ENCODE results near the gene PGBD5. TPM values are rescaled to one million over a fixed set of nuclear protein-coding genes. Genes with fewer than 3 reads are reported as not detected.

Gene PGBD5
- total RNA-seq, 1 donor from 2014 or later: 2.0 TPM

GRCh38 chr1:230456478-230456877, 30.3 kb upstream of the PGBD5 start:
- peaks cover 4% of the 10 kb centered on the region for H3K4me1 Mint-ChIP-seq (ENCODE audit: unreplicated experiment)
- H3K9me3 Mint-ChIP-seq (ENCODE audit: unreplicated experiment): no peaks in the 10 kb centered on the region
- no peak overlapping the region for H3K27ac Mint-ChIP-seq (ENCODE audit: unreplicated experiment)
- H3K4me3 Mint-ChIP-seq (ENCODE audit: unreplicated experiment): no peak overlapping the region
- H3K36me3 Mint-ChIP-seq (ENCODE audit: low read depth, unreplicated experiment): no peaks in the 10 kb centered on the region
- no peak for DNase-seq (ENCODE audit: low spot score)
- no peak for TF ChIP-seq CTCF (IDR thresholded peaks at IDR 0.05; ENCODE audit: unreplicated experiment)
- H3K27me3 Mint-ChIP-seq (ENCODE audit: unreplicated experiment): no peaks in the 10 kb centered on the region

GRCh38 chr1:230455291-230455690, 29.2 kb upstream of the PGBD5 start:
- no peak for DNase-seq (ENCODE audit: low spot score)
- no peak for TF ChIP-seq CTCF (IDR thresholded peaks at IDR 0.05; ENCODE audit: unreplicated experiment)
- Mint-ChIP-seq H3K27ac (ENCODE audit: unreplicated experiment) (no peak overlapping the region), H3K36me3 (ENCODE audit: low read depth, unreplicated experiment) (no peaks in the 10 kb centered on the region), H3K4me3 (ENCODE audit: unreplicated experiment) (no peak overlapping the region), H3K27me3 (ENCODE audit: unreplicated experiment) (no peaks in the 10 kb centered on the region), H3K9me3 (ENCODE audit: unreplicated experiment) (no peaks in the 10 kb centered on the region), H3K4me1 (ENCODE audit: unreplicated experiment) (peaks cover 4% of the 10 kb centered on the region)

GRCh38 chr1:230453377-230453776, 27.2 kb upstream of the PGBD5 start:
- TF ChIP-seq CTCF (IDR thresholded peaks at IDR 0.05; ENCODE audit: unreplicated experiment): no peak
- no peaks in the 10 kb centered on the region for H3K36me3 Mint-ChIP-seq (ENCODE audit: low read depth, unreplicated experiment)
- no peaks in the 10 kb centered on the region for H3K9me3 Mint-ChIP-seq (ENCODE audit: unreplicated experiment)
- no peak overlapping the region for H3K27ac Mint-ChIP-seq (ENCODE audit: unreplicated experiment)
- H3K27me3 Mint-ChIP-seq (ENCODE audit: unreplicated experiment): no peaks in the 10 kb centered on the region
- H3K4me1 Mint-ChIP-seq (ENCODE audit: unreplicated experiment): no peaks in the 10 kb centered on the region
- H3K4me3 Mint-ChIP-seq (ENCODE audit: unreplicated experiment): no peak overlapping the region
- DNase-seq (ENCODE audit: low spot score): no peak

GRCh38 chr1:230441183-230442029, 15.3 kb upstream of the PGBD5 start:
- no peak for TF ChIP-seq CTCF (IDR thresholded peaks at IDR 0.05; ENCODE audit: unreplicated experiment)
- peaks cover 4% of the 10 kb centered on the region for H3K36me3 Mint-ChIP-seq (ENCODE audit: low read depth, unreplicated experiment)
- no peaks in the 10 kb centered on the region for H3K4me1 Mint-ChIP-seq (ENCODE audit: unreplicated experiment)
- H3K9me3 Mint-ChIP-seq (ENCODE audit: unreplicated experiment): no peaks in the 10 kb centered on the region
- H3K27me3 Mint-ChIP-seq (ENCODE audit: unreplicated experiment): peaks cover 3% of the 10 kb centered on the region
- DNase-seq (ENCODE audit: low spot score): no peak
- no peak overlapping the region for H3K4me3 Mint-ChIP-seq (ENCODE audit: unreplicated experiment)
- no peak overlapping the region for H3K27ac Mint-ChIP-seq (ENCODE audit: unreplicated experiment)

- TF ChIP-seq CTCF (IDR thresholded peaks at IDR 0.05; ENCODE audit: unreplicated experiment): no peak
- Mint-ChIP-seq H3K9me3 (ENCODE audit: unreplicated experiment) (no peaks in the 10 kb centered on the region), H3K4me1 (ENCODE audit: unreplicated experiment) (no peaks in the 10 kb centered on the region), H3K36me3 (ENCODE audit: low read depth, unreplicated experiment) (peaks cover 4% of the 10 kb centered on the region), H3K27me3 (ENCODE audit: unreplicated experiment) (no peaks in the 10 kb centered on the region), H3K27ac (ENCODE audit: unreplicated experiment) (no peak overlapping the region), H3K4me3 (ENCODE audit: unreplicated experiment) (no peak overlapping the region)
- no peak for DNase-seq (ENCODE audit: low spot score)
These were observed 9.0 kb upstream of the PGBD5 start for GRCh38 chr1:230435108-230435507.

Data from endothelial cell (in vitro differentiated cells).